ENCODE results near the gene PLTP.
"Not testable (repeated sequence)": the region's sequence is repeated elsewhere in the genome, so short reads cannot be mapped to it uniquely, and the experiment has no call there.

DNA sequence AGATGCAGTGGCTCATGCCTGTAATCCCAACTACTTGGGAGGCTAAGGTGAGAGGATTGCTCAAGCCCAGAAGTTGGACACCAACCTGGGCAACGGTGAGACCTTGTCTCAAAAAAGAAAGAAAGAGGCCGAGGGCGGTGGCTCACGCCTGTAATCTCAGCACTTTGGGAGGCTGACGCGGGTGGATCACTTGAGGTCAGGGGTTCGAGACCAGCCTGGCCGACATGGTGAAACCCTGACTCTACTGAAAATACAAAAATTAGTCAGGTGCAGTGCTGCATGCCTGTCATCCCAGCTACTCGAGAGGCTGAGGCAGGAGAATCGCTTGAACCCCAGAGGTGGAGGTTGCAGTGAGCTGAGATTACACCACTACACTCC, 37.9 kb downstream of the PLTP start:
- TF ChIP-seq CTCF, POLR2A (IDR thresholded peaks at IDR 0.05): not testable (repeated sequence)

Data from heart left ventricle (tissue), 13 donors.